H1 (cell line): ENCODE measurements around the gene CASK. TPM values are rescaled to one million over a fixed set of nuclear protein-coding genes. Genes with fewer than 3 reads are reported as not detected.

Source experiments
- CTCF ChIA-PET: fragments of 300-600 bp; sonication (Branson Sonifier 250); formaldehyde crosslinking; loops from one replicate; lab custom pipeline; 2021; ENCODE audit not compliant: partially characterized antibody; lab: Charles Lee
- POLR2A ChIA-PET: fragments of 300-600 bp; sonication (Branson Sonifier 250); formaldehyde crosslinking; loops from one replicate; lab custom pipeline; 2021; ENCODE audit warnings: inconsistent platforms; ENCODE audit not compliant: partially characterized antibody; lab: Charles Lee
- DNase-seq, 2 experiments: peaks; one replicate each; pipeline versions ENCODE4 v3.0.0 to v3.0.0-alpha.2; 2010 to 2022; ENCODE audit warnings: low spot score in 2 of 2, low read depth in 1 of 2, mixed read lengths in 1 of 2
- FAIRE-seq: peaks from 2 replicates; lab custom pipeline; 2011; peaks lifted over from hg19 to GRCh38; lab: Jason Lieb, UNC
- H2AFZ ChIP-seq: 2 replicates; pipeline ENCODE4 v1.8.1; 2012; ENCODE audit warnings: low read length, inconsistent platforms
- H2AK5ac ChIP-seq: 2 replicates; pipeline ENCODE4 v1.6.1; 2013; ENCODE audit warnings: low read depth, low read length
- H2BK120ac ChIP-seq: replicated peaks from 2 replicates; pipeline ENCODE3; 2013; ENCODE audit warnings: low read depth, low read length, inconsistent platforms
- H2BK12ac ChIP-seq: 2 replicates; pipeline ENCODE4 v1.6.1; 2013; ENCODE audit warnings: low read depth, low read length
- H2BK15ac ChIP-seq: 2 replicates; pipeline ENCODE4 v1.6.1; 2013; ENCODE audit warnings: low read length
- H2BK20ac ChIP-seq: 2 replicates; pipeline ENCODE4 v1.6.1; 2013; ENCODE audit warnings: low read length
- H2BK5ac ChIP-seq: 2 replicates; pipeline ENCODE4 v1.6.1; 2013; ENCODE audit warnings: low read depth, low read length
- H3K14ac ChIP-seq: 2 replicates; pipeline ENCODE4 v1.6.1; 2013; ENCODE audit warnings: inconsistent platforms; ENCODE audit not compliant: insufficient read length
- H3K18ac ChIP-seq: 2 replicates; pipeline ENCODE4 v1.6.1; 2013; ENCODE audit warnings: low read length; ENCODE audit errors: extremely low read depth
- H3K23ac ChIP-seq: 2 replicates; pipeline ENCODE4 v1.6.1; 2013; ENCODE audit warnings: inconsistent platforms; ENCODE audit not compliant: insufficient read length
- H3K23me2 ChIP-seq: 2 replicates; pipeline ENCODE4 v1.6.1; 2013; ENCODE audit warnings: low read depth, low read length
- H3K27ac ChIP-seq: 2 replicates; pipeline ENCODE4 v1.6.1; 2011; ENCODE audit warnings: low read depth, low read length, inconsistent platforms
- H3K27me3 ChIP-seq, 4 experiments: replicated peaks in 1 of 4; 1 replicate in 1 of 4; 2 replicates in 3 of 4; pipeline versions ENCODE4 v1.6.1 to v1.8.1; 2011 to 2013; ENCODE audit warnings: low read length in 3 of 4, mild to moderate bottlenecking in 3 of 4, inconsistent platforms in 2 of 4, mixed read lengths in 2 of 4, moderate library complexity in 1 of 4; ENCODE audit not compliant: control insufficient read depth in 3 of 4, insufficient read depth in 3 of 4; ENCODE audit errors: extremely low read depth in 1 of 4
- H3K36me3 ChIP-seq, 4 experiments: 2 replicates each; pipeline versions ENCODE4 v1.6.1 to v1.8.1; 2011 to 2013; ENCODE audit warnings: mild to moderate bottlenecking in 4 of 4, low read length in 3 of 4, moderate library complexity in 2 of 4, control low read depth in 1 of 4, inconsistent platforms in 1 of 4; ENCODE audit not compliant: insufficient read depth in 4 of 4, control insufficient read depth in 2 of 4
- H3K4ac ChIP-seq: replicated peaks from 2 replicates; pipeline ENCODE3; 2013; ENCODE audit warnings: low read length, low read depth, mixed read lengths, inconsistent platforms; ENCODE audit not compliant: insufficient read length
- H3K4me1 ChIP-seq, 4 experiments: replicated peaks in 1 of 4; 1 replicate in 1 of 4; 2 replicates in 3 of 4; pipeline versions ENCODE4 v1.6.1 to v1.8.1; 2011 to 2013; ENCODE audit warnings: low read length in 3 of 4, inconsistent platforms in 2 of 4, mixed read lengths in 1 of 4; ENCODE audit not compliant: insufficient read depth in 4 of 4, control insufficient read depth in 3 of 4
- H3K4me2 ChIP-seq, 2 experiments: 2 replicates each; pipeline versions ENCODE4 v1.6.1 to v1.8.1; 2011 to 2013; ENCODE audit warnings: low read depth in 2 of 2, low read length in 2 of 2, control low read depth in 1 of 2, inconsistent platforms in 1 of 2, mild to moderate bottlenecking in 1 of 2; ENCODE audit not compliant: insufficient read depth in 1 of 2
- H3K4me3 ChIP-seq, 4 experiments: fragments of 200-600, 300-600 bp in 1 of 4; sonication (generic), shearing (Covaris generic), sonication (Bioruptor Twin) in 1 of 4; 2 replicates each; pipeline versions ENCODE4 v1.5.1 to v1.8.1; 2011 to 2016; ENCODE audit warnings: low read length in 4 of 4, low read depth in 3 of 4, control low read depth in 2 of 4, inconsistent platforms in 2 of 4, mild to moderate bottlenecking in 2 of 4, mixed read lengths in 1 of 4, moderate library complexity in 1 of 4; ENCODE audit not compliant: insufficient read depth in 2 of 4; ENCODE audit errors: extremely low read depth in 1 of 4
- H3K56ac ChIP-seq: replicated peaks from 2 replicates; pipeline ENCODE3; 2013; ENCODE audit warnings: low read depth, mild to moderate bottlenecking, mixed read lengths, low read length, inconsistent platforms; ENCODE audit not compliant: insufficient read length
- H3K79me1 ChIP-seq: 2 replicates; pipeline ENCODE4 v1.6.1; 2013; ENCODE audit warnings: low read depth, low read length, control low read depth
- H3K79me2 ChIP-seq, 2 experiments: 2 replicates each; pipeline versions ENCODE4 v1.6.1 to v1.8.1; 2012 to 2013; ENCODE audit warnings: low read length in 2 of 2, mild to moderate bottlenecking in 2 of 2, inconsistent platforms in 1 of 2; ENCODE audit not compliant: insufficient read depth in 2 of 2, control insufficient read depth in 1 of 2
- H3K9ac ChIP-seq, 4 experiments: replicated peaks in 1 of 4; 1 replicate in 1 of 4; 2 replicates in 3 of 4; pipeline versions ENCODE4 v1.6.1 to v1.8.1; 2011 to 2013; ENCODE audit warnings: low read depth in 3 of 4, low read length in 3 of 4, control low read depth in 2 of 4, mild to moderate bottlenecking in 2 of 4, moderate library complexity in 2 of 4, inconsistent platforms in 1 of 4; ENCODE audit errors: extremely low read depth in 1 of 4
- H3K9me3 ChIP-seq, 2 experiments: 2 replicates each; pipeline versions ENCODE4 v1.6.1 to v1.8.1; 2012 to 2013; ENCODE audit warnings: mild to moderate bottlenecking in 2 of 2, moderate library complexity in 2 of 2, control low read depth in 1 of 2, inconsistent platforms in 1 of 2, low read depth in 1 of 2, low read length in 1 of 2, mixed read lengths in 1 of 2; ENCODE audit not compliant: insufficient read depth in 2 of 2
- H4K20me1 ChIP-seq, 2 experiments: replicated peaks in 1 of 2; 2 replicates each; pipeline versions ENCODE3 to v1.8.1; 2011 to 2013; ENCODE audit warnings: inconsistent platforms in 2 of 2, low read length in 2 of 2, mild to moderate bottlenecking in 1 of 2; ENCODE audit not compliant: insufficient read depth in 2 of 2, control insufficient read depth in 1 of 2
- H4K5ac ChIP-seq: 2 replicates; pipeline ENCODE4 v1.6.1; 2013; ENCODE audit warnings: low read length, low read depth, mixed read lengths, inconsistent platforms; ENCODE audit not compliant: insufficient read length
- H4K8ac ChIP-seq: 2 replicates; pipeline ENCODE4 v1.8.0; 2013; ENCODE audit warnings: mild to moderate bottlenecking, moderate library complexity, low read length, inconsistent platforms; ENCODE audit not compliant: insufficient read depth; ENCODE audit errors: extremely low read depth
- H4K91ac ChIP-seq: replicated peaks from 2 replicates; pipeline ENCODE3; 2013; ENCODE audit warnings: low read length, mixed read lengths, inconsistent platforms; ENCODE audit not compliant: insufficient read length
- ATF2 ChIP-seq: IDR thresholded peaks from 2 replicates; pipeline ENCODE4 v1.6.1; 2012; ENCODE audit warnings: low read length, inconsistent platforms
- ATF3 ChIP-seq: IDR thresholded peaks from 2 replicates; pipeline ENCODE4 v1.6.1; 2011; ENCODE audit warnings: low read depth, mild to moderate bottlenecking, low read length; ENCODE audit not compliant: insufficient read depth
- BCL11A ChIP-seq, 2 experiments: IDR thresholded peaks; one replicate each; pipeline ENCODE4 v1.6.1; 2011; ENCODE audit warnings: low read depth in 2 of 2, low read length in 2 of 2, mild to moderate bottlenecking in 2 of 2
- CBX8 ChIP-seq: fragments of 300-800, 300-1000 bp; sonication (generic); IDR thresholded peaks from 2 replicates; pipeline ENCODE4 v1.7.1; 2016; ENCODE audit warnings: low read depth, low read length, borderline replicate concordance
- CTBP2 ChIP-seq: IDR thresholded peaks from 2 replicates; pipeline ENCODE4 v1.7.0; 2011; ENCODE audit warnings: borderline replicate concordance, mild to moderate bottlenecking, moderate library complexity, mixed read lengths, low read length; ENCODE audit not compliant: insufficient read depth, insufficient read length
- JUND ChIP-seq: IDR thresholded peaks from 2 replicates; pipeline ENCODE4 v1.6.1; 2011; ENCODE audit warnings: mild to moderate bottlenecking, improper control_type of control experiment, low read length
- POU5F1 ChIP-seq: IDR thresholded peaks from 2 replicates; pipeline ENCODE4 v1.6.1; 2011; ENCODE audit warnings: low read depth, mild to moderate bottlenecking, low read length, moderate library complexity
- RNF2 ChIP-seq: fragments of 200-900, 300-1000 bp; sonication (generic); IDR thresholded peaks from 2 replicates; pipeline ENCODE4 v1.7.1; 2016; ENCODE audit warnings: borderline replicate concordance, low read depth, mild to moderate bottlenecking, antibody characterized with exemption, low read length; ENCODE audit not compliant: poor library complexity, severe bottlenecking; ENCODE audit errors: missing control alignments
- SIN3A ChIP-seq, 2 experiments: IDR thresholded peaks in 1 of 2; conservative IDR thresholded peaks in 1 of 2; 2 replicates each; pipeline ENCODE4 v1.6.1; 2011 to 2012; ENCODE audit warnings: low read length in 2 of 2, improper control_type of control experiment in 1 of 2, low read depth in 1 of 2, mild to moderate bottlenecking in 1 of 2
- SUZ12 ChIP-seq: fragments of 200-600 bp; sonication (generic); IDR thresholded peaks from 2 replicates; pipeline ENCODE4 v1.6.1; 2012; ENCODE audit warnings: mild to moderate bottlenecking, inconsistent platforms, low read length, moderate library complexity, mixed read lengths
- TBP ChIP-seq: IDR thresholded peaks from 2 replicates; pipeline ENCODE4 v1.6.1; 2011; ENCODE audit warnings: low read depth, low read length, improper control_type of control experiment
- WGBS, 2 experiments: shearing (Covaris generic) in 1 of 2; methylation state at CpG; one replicate each; pipeline versions ENCODE4 v1.1.6 to v1.1.7; 2013 to 2015; ENCODE audit warnings: low lambda C conversion rate in 2 of 2, mixed read lengths in 2 of 2, inconsistent platforms in 1 of 2, low coverage in 1 of 2, missing lambda C conversion rate in 1 of 2; ENCODE audit not compliant: insufficient replicate concordance in 2 of 2, insufficient coverage in 1 of 2, insufficient read length in 1 of 2; ENCODE audit errors: extremely low coverage in 1 of 2, missing lambda C conversion rate in 1 of 2; 5-methylcytosine and 5-hydroxymethylcytosine counted together
- polyA plus RNA-seq, 7 experiments: library from polyadenylated mRNA; depleted of rRNA in 3 of 7; stranded (reverse) in 5 of 7; unstranded in 2 of 7; fragments of >200 nt in 5 of 7; fragments of 200-250 nt in 2 of 7; gene quantifications; 1 replicate in 5 of 7; 2 replicates in 1 of 7; 4 replicates in 1 of 7; pipeline versions ENCODE4 v1.2.1 to v1.2.3, GENCODE V29; 2011 to 2013; ENCODE audit warnings: missing spikeins in 2 of 7, mixed read lengths in 2 of 7
- total RNA-seq: library from RNA; stranded (reverse); fragmentation: NEBNext Ultra II Directional; extraction: Animal tissue kit (Norgen Biotek cat#: 25700); gene quantifications from 2 replicates; pipeline ENCODE4 v1.2.1, GENCODE V29; 2021

CASK gene
- total and polyA plus RNA-seq, 2 of the 8 experiments (the other 6 are each of a cell fraction or from before 2014, with no cell fraction given), result 21.6 to 55.1 TPM

GRCh38 chrX:41470706-41471105 lies 452.6 kb downstream of the CASK start:
- no peak overlapping the region for H2BK5ac ChIP-seq
- H3K23me2 ChIP-seq, result no peaks in the 10 kb centered on the region; the same call in 1 of the 2 replicates
- no peak overlapping the region for H2AK5ac ChIP-seq
- no peaks in the 10 kb centered on the region for H3K27me3 ChIP-seq
- DNase-seq, result no peak
- WGBS, 2 experiments, result 93% methylated on average over 6 of the region's 7 CpGs; no CpG with 5 or more reads in 1 of the 2 experiments
- H3K4ac ChIP-seq, result no peak overlapping the region
- no peaks in the 10 kb centered on the region for H3K36me3 ChIP-seq
- no peak overlapping the region for H2BK15ac ChIP-seq
- no peak overlapping the region for H2BK120ac ChIP-seq
- no peak overlapping the region for H3K4me3 ChIP-seq
- no peak overlapping the region for H3K56ac ChIP-seq
- no peaks in the 10 kb centered on the region for H3K79me2 ChIP-seq
- no peak overlapping the region for H2BK20ac ChIP-seq
- H3K9ac ChIP-seq, result no peak overlapping the region
- POLR2A ChIA-PET, result no interaction called here
- FAIRE-seq, result no peak
- peaks cover 2 to 21% (median 12%) of the 10 kb centered on the region in 4 experiments for H3K4me1 ChIP-seq
- no peak overlapping the region for H2BK12ac ChIP-seq
- CTCF ChIA-PET, result interaction anchor here (1.2 kb wide), 1 partner anchor 11 kb away, joined by 5 read pairs; no protein-coding TSS in a partner anchor
- no peak overlapping the region for H4K8ac ChIP-seq
- no peak overlapping the region for H3K23ac ChIP-seq
- no peak overlapping the region for H4K5ac ChIP-seq
- no peak overlapping the region for H3K18ac ChIP-seq
- H3K27ac ChIP-seq, result no peak overlapping the region
- H4K91ac ChIP-seq, result no peak overlapping the region
- H3K14ac ChIP-seq, result no peak overlapping the region
- H4K20me1 ChIP-seq, result no peaks in the 10 kb centered on the region
- H3K9me3 ChIP-seq, result no peaks in the 10 kb centered on the region
- H2AFZ ChIP-seq, result no peak overlapping the region
- H3K4me2 ChIP-seq, result no peak overlapping the region
- H3K79me1 ChIP-seq, result no peaks in the 10 kb centered on the region
- TF ChIP-seq BCL11A (IDR thresholded peaks at IDR 0.05; ENCODE audit: low read depth in 2 of 2, low read length in 2 of 2) (no peak), SUZ12 (no peak), JUND (no peak), TBP (no peak), POU5F1 (no peak), CBX8 (no peak), RNF2 (no peak), CTBP2 (no peak), ATF2 (no peak), SIN3A (conservative IDR thresholded peaks at IDR 0.05 in 1 of 2, IDR thresholded peaks at IDR 0.05 in 1 of 2; ENCODE audit: low read depth in 1 of 2, low read length in 2 of 2) (no peak), ATF3 (no peak)
